Neural cell (in vitro differentiated cells): ENCODE data around the gene TBL1XR1. TPM values are rescaled to one million over a fixed set of nuclear protein-coding genes. Genes with fewer than 3 reads are reported as not detected.

ENCODE experiments used
- H2AFZ ChIP-seq: fragments of 200-600, 300-800 bp; sonication (generic), shearing (Covaris generic); 2 replicates; pipeline ENCODE4 v1.6.0; 2014; ENCODE audit warnings: low read depth, mild to moderate bottlenecking, antibody characterized with exemption, low read length, moderate library complexity
- H3F3A ChIP-seq: fragments of 200-600 bp; shearing (Covaris generic); 2 replicates; pipeline ENCODE4 v1.6.1; 2016; ENCODE audit warnings: mild to moderate bottlenecking, moderate library complexity, mixed read lengths, antibody characterized with exemption, low read length; ENCODE audit not compliant: insufficient read depth, poor library complexity, severe bottlenecking
- H3K27ac ChIP-seq: fragments of 200-600, 300-800 bp; sonication (generic), shearing (Covaris generic); 2 replicates; pipeline ENCODE4 v1.5.1; 2014; ENCODE audit warnings: mild to moderate bottlenecking, low read length, moderate library complexity
- H3K27me3 ChIP-seq: fragments of 300-800, 200-600 bp; sonication (generic), shearing (Covaris generic); 2 replicates; pipeline ENCODE4 v1.6.0; 2014; ENCODE audit warnings: mild to moderate bottlenecking, low read depth, low read length, moderate library complexity; ENCODE audit not compliant: insufficient read depth
- H3K36me3 ChIP-seq: fragments of 300-800, 200-600 bp; sonication (generic), shearing (Covaris generic); 2 replicates; pipeline ENCODE4 v1.5.1; 2014; ENCODE audit warnings: mild to moderate bottlenecking, antibody characterized with exemption, low read length, moderate library complexity; ENCODE audit not compliant: insufficient read depth
- H3K4me2 ChIP-seq: fragments of 300-800, 200-600 bp; sonication (generic), shearing (Covaris generic); 2 replicates; pipeline ENCODE4 v1.6.0; 2014; ENCODE audit warnings: mild to moderate bottlenecking, low read length
- H3K4me3 ChIP-seq: fragments of 300-800, 200-600 bp; sonication (generic), shearing (Covaris generic); 2 replicates; pipeline ENCODE4 v1.5.1; 2014; ENCODE audit warnings: mild to moderate bottlenecking, low read length, moderate library complexity
- H3K79me2 ChIP-seq: fragments of 200-600 bp; shearing (Covaris generic); replicated peaks from 2 replicates; pipeline ENCODE4 v1.6.0; 2014; ENCODE audit warnings: mild to moderate bottlenecking, low read length, moderate library complexity; ENCODE audit not compliant: insufficient read depth
- H3K9ac ChIP-seq: fragments of 300-800, 200-600 bp; sonication (generic), shearing (Covaris generic); 2 replicates; pipeline ENCODE4 v1.6.1; 2016; ENCODE audit warnings: mild to moderate bottlenecking, low read length, mixed read lengths
- H3K9me2 ChIP-seq: fragments of 200-600 bp; shearing (Covaris generic); 2 replicates; pipeline ENCODE4 v1.6.1; 2016; ENCODE audit warnings: mild to moderate bottlenecking, low read length, mixed read lengths; ENCODE audit not compliant: insufficient read depth
- H3K9me3 ChIP-seq: fragments of 200-600, 300-800 bp; sonication (generic), shearing (Covaris generic); 2 replicates; pipeline ENCODE4 v1.6.1; 2016; ENCODE audit warnings: mild to moderate bottlenecking, mixed run types, low read length, moderate library complexity, mixed read lengths
- H4K20me1 ChIP-seq: fragments of 200-600 bp; shearing (Covaris generic); 2 replicates; pipeline ENCODE4 v1.6.1; 2016; ENCODE audit warnings: mild to moderate bottlenecking, mixed run types; ENCODE audit not compliant: insufficient read depth
- CTCF ChIP-seq: fragments of 450-650 bp; IDR thresholded peaks from 2 replicates; pipeline ENCODE4 v1.5.1; 2014; ENCODE audit warnings: antibody characterized with exemption, mild to moderate bottlenecking, moderate library complexity; ENCODE audit not compliant: poor library complexity, severe bottlenecking
- EP300 ChIP-seq: fragments of 450-650 bp; conservative IDR thresholded peaks from 2 replicates; pipeline ENCODE4 v1.6.1; 2014; ENCODE audit warnings: antibody characterized with exemption, mild to moderate bottlenecking, moderate library complexity; ENCODE audit not compliant: poor library complexity, severe bottlenecking
- EZH2 ChIP-seq: fragments of 200-600, 300-800 bp; shearing (Covaris generic), sonication (generic); IDR thresholded peaks from 2 replicates; pipeline ENCODE4 v1.6.1; 2014; ENCODE audit warnings: antibody characterized with exemption, low read length, borderline replicate concordance, mild to moderate bottlenecking; ENCODE audit not compliant: insufficient read depth, poor library complexity, severe bottlenecking
- MXI1 ChIP-seq: fragments of 450-650 bp; conservative IDR thresholded peaks from 2 replicates; pipeline ENCODE4 v1.6.1; 2014; ENCODE audit warnings: antibody characterized with exemption, mild to moderate bottlenecking; ENCODE audit not compliant: poor library complexity, severe bottlenecking
- POLR2AphosphoS5 ChIP-seq: IDR thresholded peaks from 2 replicates; pipeline ENCODE4 v1.6.1; 2012
- RAD21 ChIP-seq: fragments of 450-650 bp; conservative IDR thresholded peaks from 2 replicates; pipeline ENCODE4 v1.6.1; 2014; ENCODE audit warnings: antibody characterized with exemption, mild to moderate bottlenecking, moderate library complexity
- REST ChIP-seq: IDR thresholded peaks from 2 replicates; pipeline ENCODE4 v1.6.1; 2012; ENCODE audit warnings: borderline replicate concordance
- SMC3 ChIP-seq: fragments of 450-650 bp; conservative IDR thresholded peaks from 2 replicates; pipeline ENCODE4 v1.6.1; 2014; ENCODE audit warnings: antibody characterized with exemption, mild to moderate bottlenecking, moderate library complexity; ENCODE audit not compliant: poor library complexity
- TAF1 ChIP-seq: IDR thresholded peaks from 2 replicates; pipeline ENCODE4 v1.6.1; 2012; ENCODE audit warnings: low read depth
- polyA plus RNA-seq: library from polyadenylated mRNA; depleted of rRNA; stranded (reverse); fragments of >200 nt; gene quantifications from 2 replicates; pipeline ENCODE4 v1.2.3, GENCODE V29; 2014

Gene TBL1XR1
- polyA plus RNA-seq, 1 donor from 2014 or later, result 96.3 TPM

- H3K9ac ChIP-seq, result no peak overlapping the region
- H4K20me1 ChIP-seq, result no peaks in the 10 kb centered on the region
- TF ChIP-seq REST (no peak), EZH2 (no peak), RAD21 (no peak)
- H3K27me3 ChIP-seq, result no peaks in the 10 kb centered on the region
- no peak overlapping the region for H2AFZ ChIP-seq
- H3F3A ChIP-seq, result no peaks in the 10 kb centered on the region
- H3K9me2 ChIP-seq, result no peaks in the 10 kb centered on the region
- no peaks in the 10 kb centered on the region for H3K9me3 ChIP-seq
- no peak overlapping the region for H3K27ac ChIP-seq
- H3K79me2 ChIP-seq, result no peaks in the 10 kb centered on the region
- no peak overlapping the region for H3K4me2 ChIP-seq
- H3K4me3 ChIP-seq, result no peak overlapping the region
- H3K36me3 ChIP-seq, result no peaks in the 10 kb centered on the region
Observed at GRCh38 chr3:177230641-177231040, 33.4 kb upstream of the TBL1XR1 start.

GRCh38 chr3:177229791-177230190, 32.5 kb upstream of the TBL1XR1 start:
- Histone ChIP-seq H3K9me2 (no peaks in the 10 kb centered on the region), H3K9me3 (no peaks in the 10 kb centered on the region), H3K27ac (no peak overlapping the region), H4K20me1 (no peaks in the 10 kb centered on the region), H3K79me2 (no peaks in the 10 kb centered on the region), H2AFZ (no peak overlapping the region), H3F3A (no peaks in the 10 kb centered on the region), H3K27me3 (no peaks in the 10 kb centered on the region), H3K9ac (no peak overlapping the region), H3K4me2 (no peak overlapping the region), H3K36me3 (no peaks in the 10 kb centered on the region), H3K4me3 (no peak overlapping the region)
- no peak for TF ChIP-seq EP300

DNA sequence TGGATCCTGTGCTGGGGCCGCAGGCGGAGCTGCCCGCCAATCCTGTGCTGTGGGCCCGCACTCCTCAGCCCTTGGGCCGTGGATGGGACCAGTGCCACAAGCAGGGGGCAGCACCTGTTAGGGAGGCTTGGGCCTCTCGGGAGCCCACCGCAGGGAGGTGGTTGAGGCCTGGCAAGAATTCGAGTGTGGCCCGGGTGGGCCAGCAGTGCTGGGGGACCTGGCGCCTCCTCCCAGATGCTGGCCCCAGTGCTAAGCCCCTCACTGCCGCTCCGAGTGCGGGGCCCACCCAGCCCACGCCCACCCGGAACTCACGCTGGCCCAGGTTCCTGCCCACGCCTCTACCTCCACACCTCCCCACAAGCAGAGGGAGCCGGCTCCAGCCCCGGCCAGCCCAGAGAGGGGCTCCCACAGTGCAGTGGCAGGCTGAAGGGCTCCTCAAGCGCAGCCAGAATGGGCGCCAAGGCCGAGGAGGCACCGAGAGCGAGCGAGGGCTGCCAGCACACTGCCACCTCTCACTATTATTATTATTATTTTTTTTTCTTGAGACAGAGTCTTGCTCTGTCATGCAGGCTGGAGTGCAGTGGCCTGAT, 31.4 kb upstream of the TBL1XR1 start:
- Histone ChIP-seq H3K4me2 (no peak overlapping the region), H3K36me3 (no peaks in the 10 kb centered on the region), H3K9ac (no peak overlapping the region), H4K20me1 (no peaks in the 10 kb centered on the region), H3K79me2 (no peaks in the 10 kb centered on the region), H3K9me3 (no peaks in the 10 kb centered on the region), H3F3A (no peaks in the 10 kb centered on the region), H3K9me2 (no peaks in the 10 kb centered on the region), H3K27ac (no peak overlapping the region), H2AFZ (no peak overlapping the region), H3K27me3 (no peaks in the 10 kb centered on the region), H3K4me3 (no peak overlapping the region)
- TF ChIP-seq REST (no peak), MXI1 (no peak), SMC3 (no peak), EZH2 (no peak), POLR2AphosphoS5 (no peak), CTCF (no peak), TAF1 (no peak), RAD21 (no peak), EP300 (no peak)
